Posterior vena cava (tissue), 2 donors: ENCODE measurements around the gene ZBTB40. TPM values are rescaled to one million over a fixed set of nuclear protein-coding genes. Genes with fewer than 3 reads are reported as not detected.

ENCODE experiments used
- DNase-seq: peaks from one replicate; pipeline ENCODE4 v3.0.0-alpha.2; 2020; ENCODE audit warnings: low spot score
- intact Hi-C, 2 donors: fragments of 100-400 bp; cut with DNase I; formaldehyde crosslinking; loops; one replicate each; pipeline versions ENCODE4 v1.14.1 to v1.14.2; 2022 to 2023
- total RNA-seq, 2 donors: library from RNA; stranded (reverse); fragmentation: NEBNext Ultra II Directional; extraction: Animal tissue kit (Norgen Biotek cat#: 25700); gene quantifications; one replicate each; pipeline ENCODE4 v1.2.1, GENCODE V29; 2021
- donor health status: DM: yes; HTN: yes; CAD: no.
- donor health status: DM: yes; HTN: yes; CAD: no.

ZBTB40 gene
- total RNA-seq, 2 donors from 2014 or later: 14.9 to 17.2 TPM

GRCh38 chr1:22418312-22418711 lies 33.3 kb upstream of the ZBTB40 start:
- DNase-seq: no peak
- intact Hi-C loops: loop anchor here (5.0 to 10.0 kb wide), 2 partner anchors 224 to 304 kb away; partner anchors contain the start of gene C1QC (in 1 of the 2)

- intact Hi-C loops: loop anchor here (5.0 to 10.0 kb wide), 2 partner anchors 223 to 304 kb away; partner anchors contain the start of gene C1QC (in 1 of the 2)
- no peak for DNase-seq
Measured at GRCh38 chr1:22418933-22419382, 32.7 kb upstream of the ZBTB40 start.

- intact Hi-C loops: loop anchor here in 1 of 2 donors (2.0 kb wide), 1 partner anchor 220 kb away; no protein-coding TSS in a partner anchor
- DNase-seq: peak; percentile 93
Measured at GRCh38 chr1:22420455-22421053, 31.1 kb upstream of the ZBTB40 start.

- no peak for DNase-seq
- intact Hi-C loops: no loop called here
Measured at GRCh38 chr1:22426781-22427180, 24.9 kb upstream of the ZBTB40 start.

- intact Hi-C loops: no loop called here
- no peak for DNase-seq
Measured at GRCh38 chr1:22428672-22429071, 23.0 kb upstream of the ZBTB40 start.

GRCh38 chr1:22431965-22432364 lies 19.7 kb upstream of the ZBTB40 start:
- DNase-seq: no peak
- intact Hi-C loops: no loop called here

- no peak for DNase-seq
- intact Hi-C loops: no loop called here
Measured at GRCh38 chr1:22434717-22435116, 16.9 kb upstream of the ZBTB40 start.

GRCh38 chr1:22436948-22437347 lies 14.7 kb upstream of the ZBTB40 start:
- intact Hi-C loops: no loop called here
- no peak for DNase-seq

GRCh38 chr1:22437573-22437972 lies 14.1 kb upstream of the ZBTB40 start:
- intact Hi-C loops: no loop called here
- no peak for DNase-seq

GRCh38 chr1:22440582-22440981 lies 11.1 kb upstream of the ZBTB40 start:
- intact Hi-C loops: no loop called here
- DNase-seq: no peak

GRCh38 chr1:22442212-22442894 lies 9.3 kb upstream of the ZBTB40 start:
- intact Hi-C loops: no loop called here
- DNase-seq: no peak

GRCh38 chr1:22443332-22443731 lies 8.3 kb upstream of the ZBTB40 start:
- intact Hi-C loops: no loop called here
- DNase-seq: no peak

GRCh38 chr1:22444856-22445255 lies 6.8 kb upstream of the ZBTB40 start:
- no peak for DNase-seq
- intact Hi-C loops: no loop called here

- intact Hi-C loops: no loop called here
- DNase-seq: no peak
Measured at GRCh38 chr1:22447621-22448111, 4.0 kb upstream of the ZBTB40 start.

GRCh38 chr1:22449636-22450035 lies 2.0 kb upstream of the ZBTB40 start:
- intact Hi-C loops: no loop called here

GRCh38 chr1:22450351-22451021 lies 1.2 kb upstream of the ZBTB40 start:
- no peak for DNase-seq
- intact Hi-C loops: no loop called here

More at GRCh38 chr1:22449636-22450035, 2.0 kb upstream of the ZBTB40 start:
- no peak for DNase-seq

- DNase-seq: no peak
- intact Hi-C loops: no loop called here
Measured at GRCh38 chr1:22452481-22452957, 868 bp downstream of the ZBTB40 start.

- intact Hi-C loops: no loop called here
- no peak for DNase-seq
Measured at GRCh38 chr1:22453181-22453580, 1.5 kb downstream of the ZBTB40 start.

GRCh38 chr1:22454476-22455056 lies 2.9 kb downstream of the ZBTB40 start:
- intact Hi-C loops: no loop called here
- no peak for DNase-seq

- intact Hi-C loops: no loop called here
- no peak for DNase-seq
Measured at GRCh38 chr1:22457345-22457744, 5.7 kb downstream of the ZBTB40 start.
